ENCODE measurements around the gene ALK.

Gene ALK

GRCh38 chr2:29420999-29421782 lies 500.2 kb downstream of the ALK start:
- H3K27me3 ChIP-seq (ENCODE audit: low read depth, low read length) = peaks cover 55% of the 10 kb centered on the region
- H4K20me1 ChIP-seq (ENCODE audit: insufficient read depth, low read length) = no peaks in the 10 kb centered on the region
- no peak overlapping the region for H3K9ac ChIP-seq (ENCODE audit: low read length)
- H3K9me3 ChIP-seq (ENCODE audit: insufficient read depth, low read length) = no peaks in the 10 kb centered on the region
- TF ChIP-seq CTCF (IDR thresholded peaks at IDR 0.05; ENCODE audit: low read depth, low read length) (no peak), EZH2phosphoT487 (IDR thresholded peaks at IDR 0.05; ENCODE audit: low read depth) (no peak)
- H3K27ac ChIP-seq (ENCODE audit: low read length) = no peak overlapping the region
- H3K4me3 ChIP-seq (ENCODE audit: low read length) = no peak overlapping the region
- H3K4me2 ChIP-seq (ENCODE audit: low read length) = no peak overlapping the region
- no peaks in the 10 kb centered on the region for H3K36me3 ChIP-seq (replicated peaks; ENCODE audit: low read depth, low read length)
- no peak overlapping the region for H2AFZ ChIP-seq (ENCODE audit: low read depth, low read length)
- no peaks in the 10 kb centered on the region for H3K79me2 ChIP-seq (ENCODE audit: low read length)
- H3K4me1 ChIP-seq (ENCODE audit: low read length) = no peaks in the 10 kb centered on the region

- no peak overlapping the region for H3K4me3 ChIP-seq (ENCODE audit: low read length)
Observed at GRCh38 chr2:29420464-29420863, 500.9 kb downstream of the ALK start.

GRCh38 chr2:29417630-29418029 lies 503.8 kb downstream of the ALK start:
- Histone ChIP-seq H3K79me2 (ENCODE audit: low read length) (no peaks in the 10 kb centered on the region), H3K4me1 (ENCODE audit: low read length) (no peaks in the 10 kb centered on the region), H3K4me2 (ENCODE audit: low read length) (no peak overlapping the region), H3K36me3 (replicated peaks; ENCODE audit: low read depth, low read length) (no peaks in the 10 kb centered on the region), H3K27ac (ENCODE audit: low read length) (no peak overlapping the region), H3K27me3 (ENCODE audit: low read depth, low read length) (peaks cover 46% of the 10 kb centered on the region), H3K9me3 (ENCODE audit: insufficient read depth, low read length) (no peaks in the 10 kb centered on the region), H4K20me1 (ENCODE audit: insufficient read depth, low read length) (no peaks in the 10 kb centered on the region), H3K9ac (ENCODE audit: low read length) (no peak overlapping the region), H3K4me3 (ENCODE audit: low read length) (no peak overlapping the region), H2AFZ (ENCODE audit: low read depth, low read length) (no peak overlapping the region)
- TF ChIP-seq EZH2phosphoT487 (IDR thresholded peaks at IDR 0.05; ENCODE audit: low read depth) (no peak), CTCF (IDR thresholded peaks at IDR 0.05; ENCODE audit: low read depth, low read length) (no peak)

More at GRCh38 chr2:29420464-29420863, 500.9 kb downstream of the ALK start:
- H3K79me2 ChIP-seq (ENCODE audit: low read length) = no peaks in the 10 kb centered on the region
- H3K9me3 ChIP-seq (ENCODE audit: insufficient read depth, low read length) = no peaks in the 10 kb centered on the region
- H3K9ac ChIP-seq (ENCODE audit: low read length) = no peak overlapping the region
- no peak overlapping the region for H3K4me2 ChIP-seq (ENCODE audit: low read length)
- TF ChIP-seq EZH2phosphoT487 (IDR thresholded peaks at IDR 0.05; ENCODE audit: low read depth) = no peak
- TF ChIP-seq CTCF (IDR thresholded peaks at IDR 0.05; ENCODE audit: low read depth, low read length) = no peak
- H3K4me1 ChIP-seq (ENCODE audit: low read length) = no peaks in the 10 kb centered on the region
- H3K36me3 ChIP-seq (replicated peaks; ENCODE audit: low read depth, low read length) = no peaks in the 10 kb centered on the region
- no peaks in the 10 kb centered on the region for H4K20me1 ChIP-seq (ENCODE audit: insufficient read depth, low read length)
- no peak overlapping the region for H2AFZ ChIP-seq (ENCODE audit: low read depth, low read length)
- H3K27ac ChIP-seq (ENCODE audit: low read length) = no peak overlapping the region
- H3K27me3 ChIP-seq (ENCODE audit: low read depth, low read length) = peaks cover 60% of the 10 kb centered on the region

- no peaks in the 10 kb centered on the region for H3K36me3 ChIP-seq (replicated peaks; ENCODE audit: low read depth, low read length)
- peaks cover 20% of the 10 kb centered on the region for H3K27me3 ChIP-seq (ENCODE audit: low read depth, low read length)
- no peak overlapping the region for H2AFZ ChIP-seq (ENCODE audit: low read depth, low read length)
- H3K4me1 ChIP-seq (ENCODE audit: low read length) = no peaks in the 10 kb centered on the region
- H3K4me2 ChIP-seq (ENCODE audit: low read length) = no peak overlapping the region
- H3K27ac ChIP-seq (ENCODE audit: low read length) = no peak overlapping the region
- no peak for TF ChIP-seq CTCF (IDR thresholded peaks at IDR 0.05; ENCODE audit: low read depth, low read length)
- no peaks in the 10 kb centered on the region for H3K79me2 ChIP-seq (ENCODE audit: low read length)
- H3K9me3 ChIP-seq (ENCODE audit: insufficient read depth, low read length) = no peaks in the 10 kb centered on the region
- no peak overlapping the region for H3K9ac ChIP-seq (ENCODE audit: low read length)
- H4K20me1 ChIP-seq (ENCODE audit: insufficient read depth, low read length) = no peaks in the 10 kb centered on the region
- H3K4me3 ChIP-seq (ENCODE audit: low read length) = no peak overlapping the region
Observed at GRCh38 chr2:29412197-29412925, 509.0 kb downstream of the ALK start.
